GM23338 (cell line): ENCODE data around the gene PCBP3. TPM values are rescaled to one million over a fixed set of nuclear protein-coding genes. Genes with fewer than 3 reads are reported as not detected.

Experiments
- ATAC-seq: fragments of 200-7000 bp; cut with Tn5 transposase; 3 replicates; pipeline ENCODE4 v1.9.1; 2020
- DNase-seq: peaks from one replicate; pipeline ENCODE4 v3.0.0-alpha.2; 2015; ENCODE audit warnings: low spot score
- H2AFZ ChIP-seq: fragments of 200-600 bp; sonication (generic); 2 replicates; pipeline ENCODE4 v1.8.0; 2016; ENCODE audit warnings: antibody characterized with exemption, mild to moderate bottlenecking, moderate library complexity
- H3F3A ChIP-seq: fragments of 200-600 bp; sonication (generic); replicated peaks from 2 replicates; pipeline ENCODE4 v1.8.0; 2017; ENCODE audit warnings: antibody characterized with exemption, mixed run types, low read depth
- H3K27ac ChIP-seq: fragments of 200-600 bp; sonication (generic); 2 replicates; pipeline ENCODE4 v1.6.1; 2016; ENCODE audit warnings: low read depth
- H3K27me3 ChIP-seq: fragments of 200-600 bp; sonication (generic); 2 replicates; pipeline ENCODE4 v1.8.0; 2016; ENCODE audit warnings: mild to moderate bottlenecking, mixed run types, moderate library complexity; ENCODE audit not compliant: insufficient read depth
- H3K36me3 ChIP-seq: fragments of 200-600 bp; sonication (generic); 2 replicates; pipeline ENCODE4 v1.8.0; 2016; ENCODE audit warnings: mild to moderate bottlenecking; ENCODE audit not compliant: insufficient read depth
- H3K4me1 ChIP-seq: fragments of 200-600 bp; sonication (generic); 2 replicates; pipeline ENCODE4 v1.8.0; 2016; ENCODE audit warnings: mild to moderate bottlenecking, moderate library complexity; ENCODE audit not compliant: insufficient read depth
- H3K4me2 ChIP-seq: fragments of 200-600 bp; sonication (generic); 2 replicates; pipeline ENCODE4 v1.7.1; 2017; ENCODE audit warnings: mixed run types
- H3K4me3 ChIP-seq: fragments of 200-600 bp; sonication (generic); 2 replicates; pipeline ENCODE4 v1.6.1; 2016; ENCODE audit warnings: mixed run types
- H3K79me2 ChIP-seq: fragments of 200-600 bp; sonication (generic); replicated peaks from 2 replicates; pipeline ENCODE4 v1.8.0; 2017; ENCODE audit warnings: mild to moderate bottlenecking; ENCODE audit not compliant: insufficient read depth
- H3K9me2 ChIP-seq: fragments of 200-600 bp; sonication (generic); 2 replicates; pipeline ENCODE4 v1.8.0; 2017; ENCODE audit not compliant: insufficient read depth
- H4K20me1 ChIP-seq: fragments of 200-600 bp; sonication (generic); replicated peaks from 2 replicates; pipeline ENCODE4 v1.8.0; 2017; ENCODE audit warnings: mild to moderate bottlenecking; ENCODE audit not compliant: insufficient read depth
- H3K27ac Mint-ChIP-seq: 2 replicates; pipeline ENCODE4 v1.8.0; 2020; ENCODE audit warnings: inconsistent platforms, mild to moderate bottlenecking, moderate library complexity, mixed read lengths
- H3K27me3 Mint-ChIP-seq: 3 replicates; pipeline ENCODE4 v1.8.0; 2022; ENCODE audit warnings: low read depth, mild to moderate bottlenecking, moderate library complexity, mixed read lengths, inconsistent platforms; ENCODE audit not compliant: insufficient read depth, poor library complexity
- H3K36me3 Mint-ChIP-seq: 3 replicates; pipeline ENCODE4 v1.8.0; 2021; ENCODE audit warnings: low read depth, mild to moderate bottlenecking, inconsistent platforms, moderate library complexity, mixed read lengths
- H3K4me1 Mint-ChIP-seq: 3 replicates; pipeline ENCODE4 v1.8.0; 2020; ENCODE audit warnings: mild to moderate bottlenecking, inconsistent platforms, mixed read lengths
- H3K4me3 Mint-ChIP-seq: 3 replicates; pipeline ENCODE4 v1.8.0; 2021; ENCODE audit warnings: moderate library complexity, mild to moderate bottlenecking, inconsistent platforms, mixed read lengths
- H3K9me3 Mint-ChIP-seq: 3 replicates; pipeline ENCODE4 v1.8.0; 2020; ENCODE audit warnings: moderate library complexity, mild to moderate bottlenecking, inconsistent platforms, mixed read lengths
- CREB1 ChIP-seq: fragments of 250-450 bp; sonication (Bioruptor Pico); IDR thresholded peaks from 2 replicates; pipeline ENCODE4 v1.5.0; 2020; ENCODE audit warnings: low read depth, mild to moderate bottlenecking, moderate library complexity
- ETS1 ChIP-seq: IDR thresholded peaks from 2 replicates; pipeline ENCODE4 v1.6.1; 2016; ENCODE audit warnings: antibody characterized with exemption
- EZH2 ChIP-seq: fragments of 200-600 bp; sonication (generic); IDR thresholded peaks from one replicate; pipeline ENCODE4 v1.8.0; 2017; ENCODE audit warnings: antibody characterized with exemption, mild to moderate bottlenecking, low read depth; ENCODE audit not compliant: unreplicated experiment
- EZH2phosphoT487 ChIP-seq: fragments of 200-600 bp; sonication (generic); IDR thresholded peaks from one replicate; pipeline ENCODE4 v1.8.1; 2018; ENCODE audit warnings: antibody characterized with exemption; ENCODE audit not compliant: unreplicated experiment
- JUNB ChIP-seq: IDR thresholded peaks from one replicate; pipeline ENCODE4 v1.6.1; 2016; ENCODE audit warnings: antibody characterized with exemption; ENCODE audit not compliant: unreplicated experiment
- NANOG ChIP-seq: IDR thresholded peaks from 2 replicates; pipeline ENCODE4 v1.6.1; 2016; ENCODE audit warnings: antibody characterized with exemption, borderline replicate concordance
- POLR2AphosphoS5 ChIP-seq: IDR thresholded peaks from 2 replicates; pipeline ENCODE4 v1.6.1; 2016; ENCODE audit warnings: antibody characterized with exemption, low read depth
- STAT1 ChIP-seq: IDR thresholded peaks from one replicate; pipeline ENCODE4 v1.6.1; 2016; ENCODE audit warnings: antibody characterized with exemption; ENCODE audit not compliant: unreplicated experiment
- ZNF114 ChIP-seq: fragments of 250-450 bp; sonication (Bioruptor Pico); IDR thresholded peaks from 2 replicates; pipeline ENCODE4 v1.5.0; 2020; ENCODE audit warnings: mild to moderate bottlenecking, moderate library complexity
- ZNF331 ChIP-seq: fragments of 250-450 bp; sonication (Bioruptor Pico); IDR thresholded peaks from 2 replicates; pipeline ENCODE4 v1.5.0; 2020; ENCODE audit warnings: low read depth, mild to moderate bottlenecking, moderate library complexity
- polyA plus RNA-seq: library from polyadenylated mRNA; unstranded; fragments of >200 nt; fragmentation: Nextera tagmentation; extraction: Ambion mirVana; gene quantifications from 2 replicates; pipeline ENCODE4 v1.2.1, GENCODE V29; 2016
- total RNA-seq: library from RNA; depleted of rRNA; stranded (reverse); fragments of >200 nt; shearing (Covaris generic); gene quantifications from 2 replicates; pipeline ENCODE4 v1.2.3, GENCODE V29; 2014
- TF ChIP-seq, protein P1 (sequence below): fragments of 250-450 bp; sonication (Bioruptor Pico); IDR thresholded peaks from 2 replicates; pipeline ENCODE4 v1.5.0; 2020; ENCODE audit warnings: mild to moderate bottlenecking, moderate library complexity
- TF ChIP-seq, protein P2 (sequence below), 2 experiments: fragments of 200-600 bp in 1 of 2; sonication (generic) in 1 of 2; conservative IDR thresholded peaks; 2 replicates each; pipeline versions ENCODE4 v1.5.1 to v1.6.1; 2016 to 2017; ENCODE audit warnings: antibody characterized with exemption in 2 of 2, low read depth in 2 of 2, mild to moderate bottlenecking in 2 of 2, moderate library complexity in 1 of 2
- TF ChIP-seq, protein P3 (sequence below): IDR thresholded peaks from one replicate; pipeline ENCODE4 v1.6.1; 2018; ENCODE audit warnings: antibody characterized with exemption; ENCODE audit not compliant: unreplicated experiment

PCBP3 gene
- total and polyA plus RNA-seq, 2 experiments from 2014 or later = 7.1 to 9.1 TPM

- ATAC-seq = no peak
- Histone ChIP-seq H4K20me1 (no peaks in the 10 kb centered on the region), H3K27me3 (no peaks in the 10 kb centered on the region), H3K4me2 (no peak overlapping the region), H3K4me3 (no peak overlapping the region), H3K79me2 (no peaks in the 10 kb centered on the region), H3K36me3 (no peaks in the 10 kb centered on the region), H3K27ac (no peak overlapping the region), H3K4me1 (peaks cover 16% of the 10 kb centered on the region), H2AFZ (no peak overlapping the region), H3F3A (no peaks in the 10 kb centered on the region), H3K9me2 (0 out of 2 replicates have a peak, but pooled peaks cover 3% of the 10 kb centered on the region)
- no peak overlapping the region for H3K4me3 Mint-ChIP-seq
- H3K27ac Mint-ChIP-seq = no peak overlapping the region
- no peak for DNase-seq
- H3K9me3 Mint-ChIP-seq = no peaks in the 10 kb centered on the region
- H3K36me3 Mint-ChIP-seq = no peaks in the 10 kb centered on the region
- peaks cover 34% of the 10 kb centered on the region for H3K4me1 Mint-ChIP-seq
- TF ChIP-seq ZNF114 (CRISPR knock-in tag) = no peak
- TF ChIP-seq EZH2 = no peak
- TF ChIP-seq NANOG = no peak
- TF ChIP-seq ZNF331 = no peak
- no peak for TF ChIP-seq EZH2phosphoT487
- TF ChIP-seq, protein P1, sequence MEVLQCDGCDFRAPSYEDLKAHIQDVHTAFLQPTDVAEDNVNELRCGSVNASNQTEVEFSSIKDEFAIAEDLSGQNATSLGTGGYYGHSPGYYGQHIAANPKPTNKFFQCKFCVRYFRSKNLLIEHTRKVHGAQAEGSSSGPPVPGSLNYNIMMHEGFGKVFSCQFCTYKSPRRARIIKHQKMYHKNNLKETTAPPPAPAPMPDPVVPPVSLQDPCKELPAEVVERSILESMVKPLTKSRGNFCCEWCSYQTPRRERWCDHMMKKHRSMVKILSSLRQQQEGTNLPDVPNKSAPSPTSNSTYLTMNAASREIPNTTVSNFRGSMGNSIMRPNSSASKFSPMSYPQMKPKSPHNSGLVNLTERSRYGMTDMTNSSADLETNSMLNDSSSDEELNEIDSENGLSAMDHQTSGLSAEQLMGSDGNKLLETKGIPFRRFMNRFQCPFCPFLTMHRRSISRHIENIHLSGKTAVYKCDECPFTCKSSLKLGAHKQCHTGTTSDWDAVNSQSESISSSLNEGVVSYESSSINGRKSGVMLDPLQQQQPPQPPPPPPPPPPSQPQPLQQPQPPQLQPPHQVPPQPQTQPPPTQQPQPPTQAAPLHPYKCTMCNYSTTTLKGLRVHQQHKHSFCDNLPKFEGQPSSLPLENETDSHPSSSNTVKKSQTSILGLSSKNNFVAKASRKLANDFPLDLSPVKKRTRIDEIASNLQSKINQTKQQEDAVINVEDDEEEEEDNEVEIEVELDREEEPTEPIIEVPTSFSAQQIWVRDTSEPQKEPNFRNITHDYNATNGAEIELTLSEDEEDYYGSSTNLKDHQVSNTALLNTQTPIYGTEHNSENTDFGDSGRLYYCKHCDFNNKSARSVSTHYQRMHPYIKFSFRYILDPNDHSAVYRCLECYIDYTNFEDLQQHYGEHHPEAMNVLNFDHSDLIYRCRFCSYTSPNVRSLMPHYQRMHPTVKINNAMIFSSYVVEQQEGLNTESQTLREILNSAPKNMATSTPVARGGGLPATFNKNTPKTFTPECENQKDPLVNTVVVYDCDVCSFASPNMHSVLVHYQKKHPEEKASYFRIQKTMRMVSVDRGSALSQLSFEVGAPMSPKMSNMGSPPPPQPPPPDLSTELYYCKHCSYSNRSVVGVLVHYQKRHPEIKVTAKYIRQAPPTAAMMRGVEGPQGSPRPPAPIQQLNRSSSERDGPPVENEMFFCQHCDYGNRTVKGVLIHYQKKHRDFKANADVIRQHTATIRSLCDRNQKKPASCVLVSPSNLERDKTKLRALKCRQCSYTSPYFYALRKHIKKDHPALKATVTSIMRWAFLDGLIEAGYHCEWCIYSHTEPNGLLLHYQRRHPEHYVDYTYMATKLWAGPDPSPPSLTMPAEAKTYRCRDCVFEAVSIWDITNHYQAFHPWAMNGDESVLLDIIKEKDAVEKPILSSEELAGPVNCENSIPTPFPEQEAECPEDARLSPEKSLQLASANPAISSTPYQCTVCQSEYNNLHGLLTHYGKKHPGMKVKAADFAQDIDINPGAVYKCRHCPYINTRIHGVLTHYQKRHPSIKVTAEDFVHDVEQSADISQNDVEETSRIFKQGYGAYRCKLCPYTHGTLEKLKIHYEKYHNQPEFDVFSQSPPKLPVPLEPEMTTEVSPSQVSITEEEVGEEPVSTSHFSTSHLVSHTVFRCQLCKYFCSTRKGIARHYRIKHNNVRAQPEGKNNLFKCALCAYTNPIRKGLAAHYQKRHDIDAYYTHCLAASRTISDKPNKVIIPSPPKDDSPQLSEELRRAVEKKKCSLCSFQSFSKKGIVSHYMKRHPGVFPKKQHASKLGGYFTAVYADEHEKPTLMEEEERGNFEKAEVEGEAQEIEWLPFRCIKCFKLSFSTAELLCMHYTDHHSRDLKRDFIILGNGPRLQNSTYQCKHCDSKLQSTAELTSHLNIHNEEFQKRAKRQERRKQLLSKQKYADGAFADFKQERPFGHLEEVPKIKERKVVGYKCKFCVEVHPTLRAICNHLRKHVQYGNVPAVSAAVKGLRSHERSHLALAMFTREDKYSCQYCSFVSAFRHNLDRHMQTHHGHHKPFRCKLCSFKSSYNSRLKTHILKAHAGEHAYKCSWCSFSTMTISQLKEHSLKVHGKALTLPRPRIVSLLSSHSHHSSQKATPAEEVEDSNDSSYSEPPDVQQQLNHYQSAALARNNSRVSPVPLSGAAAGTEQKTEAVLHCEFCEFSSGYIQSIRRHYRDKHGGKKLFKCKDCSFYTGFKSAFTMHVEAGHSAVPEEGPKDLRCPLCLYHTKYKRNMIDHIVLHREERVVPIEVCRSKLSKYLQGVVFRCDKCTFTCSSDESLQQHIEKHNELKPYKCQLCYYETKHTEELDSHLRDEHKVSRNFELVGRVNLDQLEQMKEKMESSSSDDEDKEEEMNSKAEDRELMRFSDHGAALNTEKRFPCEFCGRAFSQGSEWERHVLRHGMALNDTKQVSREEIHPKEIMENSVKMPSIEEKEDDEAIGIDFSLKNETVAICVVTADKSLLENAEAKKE = no peak
- TF ChIP-seq STAT1 = no peak
- TF ChIP-seq JUNB = no peak
- TF ChIP-seq, protein P2, sequence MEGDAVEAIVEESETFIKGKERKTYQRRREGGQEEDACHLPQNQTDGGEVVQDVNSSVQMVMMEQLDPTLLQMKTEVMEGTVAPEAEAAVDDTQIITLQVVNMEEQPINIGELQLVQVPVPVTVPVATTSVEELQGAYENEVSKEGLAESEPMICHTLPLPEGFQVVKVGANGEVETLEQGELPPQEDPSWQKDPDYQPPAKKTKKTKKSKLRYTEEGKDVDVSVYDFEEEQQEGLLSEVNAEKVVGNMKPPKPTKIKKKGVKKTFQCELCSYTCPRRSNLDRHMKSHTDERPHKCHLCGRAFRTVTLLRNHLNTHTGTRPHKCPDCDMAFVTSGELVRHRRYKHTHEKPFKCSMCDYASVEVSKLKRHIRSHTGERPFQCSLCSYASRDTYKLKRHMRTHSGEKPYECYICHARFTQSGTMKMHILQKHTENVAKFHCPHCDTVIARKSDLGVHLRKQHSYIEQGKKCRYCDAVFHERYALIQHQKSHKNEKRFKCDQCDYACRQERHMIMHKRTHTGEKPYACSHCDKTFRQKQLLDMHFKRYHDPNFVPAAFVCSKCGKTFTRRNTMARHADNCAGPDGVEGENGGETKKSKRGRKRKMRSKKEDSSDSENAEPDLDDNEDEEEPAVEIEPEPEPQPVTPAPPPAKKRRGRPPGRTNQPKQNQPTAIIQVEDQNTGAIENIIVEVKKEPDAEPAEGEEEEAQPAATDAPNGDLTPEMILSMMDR (conservative IDR thresholded peaks at IDR 0.05; ENCODE audit: low read depth in 2 of 2) = no peak
- no peak for TF ChIP-seq ETS1
- no peak for TF ChIP-seq CREB1
- TF ChIP-seq POLR2AphosphoS5 = no peak
- TF ChIP-seq, protein P3, sequence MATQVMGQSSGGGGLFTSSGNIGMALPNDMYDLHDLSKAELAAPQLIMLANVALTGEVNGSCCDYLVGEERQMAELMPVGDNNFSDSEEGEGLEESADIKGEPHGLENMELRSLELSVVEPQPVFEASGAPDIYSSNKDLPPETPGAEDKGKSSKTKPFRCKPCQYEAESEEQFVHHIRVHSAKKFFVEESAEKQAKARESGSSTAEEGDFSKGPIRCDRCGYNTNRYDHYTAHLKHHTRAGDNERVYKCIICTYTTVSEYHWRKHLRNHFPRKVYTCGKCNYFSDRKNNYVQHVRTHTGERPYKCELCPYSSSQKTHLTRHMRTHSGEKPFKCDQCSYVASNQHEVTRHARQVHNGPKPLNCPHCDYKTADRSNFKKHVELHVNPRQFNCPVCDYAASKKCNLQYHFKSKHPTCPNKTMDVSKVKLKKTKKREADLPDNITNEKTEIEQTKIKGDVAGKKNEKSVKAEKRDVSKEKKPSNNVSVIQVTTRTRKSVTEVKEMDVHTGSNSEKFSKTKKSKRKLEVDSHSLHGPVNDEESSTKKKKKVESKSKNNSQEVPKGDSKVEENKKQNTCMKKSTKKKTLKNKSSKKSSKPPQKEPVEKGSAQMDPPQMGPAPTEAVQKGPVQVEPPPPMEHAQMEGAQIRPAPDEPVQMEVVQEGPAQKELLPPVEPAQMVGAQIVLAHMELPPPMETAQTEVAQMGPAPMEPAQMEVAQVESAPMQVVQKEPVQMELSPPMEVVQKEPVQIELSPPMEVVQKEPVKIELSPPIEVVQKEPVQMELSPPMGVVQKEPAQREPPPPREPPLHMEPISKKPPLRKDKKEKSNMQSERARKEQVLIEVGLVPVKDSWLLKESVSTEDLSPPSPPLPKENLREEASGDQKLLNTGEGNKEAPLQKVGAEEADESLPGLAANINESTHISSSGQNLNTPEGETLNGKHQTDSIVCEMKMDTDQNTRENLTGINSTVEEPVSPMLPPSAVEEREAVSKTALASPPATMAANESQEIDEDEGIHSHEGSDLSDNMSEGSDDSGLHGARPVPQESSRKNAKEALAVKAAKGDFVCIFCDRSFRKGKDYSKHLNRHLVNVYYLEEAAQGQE = no peak
- H3K27me3 Mint-ChIP-seq = peaks cover 8% of the 10 kb centered on the region
These were observed 214.2 kb downstream of the PCBP3 start for GRCh38 chr21:45857761-45858160.
